Measurements from ENCODE around the gene REM2.
"Not testable (repeated sequence)": the region's sequence is repeated elsewhere in the genome, so short reads cannot be mapped to it uniquely, and the experiment has no call there.

The REM2 gene

GRCh38 chr14:22849212-22849819 lies 33.7 kb upstream of the REM2 start:
- DNase-seq = no peak

GRCh38 chr14:22850944-22851764 lies 31.9 kb upstream of the REM2 start:
- peak; percentile 38 for DNase-seq

GRCh38 chr14:22852178-22852577 lies 30.8 kb upstream of the REM2 start:
- DNase-seq = not testable (repeated sequence)

GRCh38 chr14:22852599-22852939 lies 30.5 kb upstream of the REM2 start:
- no peak for DNase-seq

GRCh38 chr14:22852940-22853767 lies 29.9 kb upstream of the REM2 start:
- peak; percentile 74 for DNase-seq

- not testable (repeated sequence) for DNase-seq
These were observed 28.7 kb upstream of the REM2 start for GRCh38 chr14:22854296-22854695.

GRCh38 chr14:22854963-22855724 lies 27.9 kb upstream of the REM2 start:
- DNase-seq = no peak

- DNase-seq = no peak
These were observed 26.6 kb upstream of the REM2 start for GRCh38 chr14:22856428-22856827.

GRCh38 chr14:22860377-22860776 lies 22.6 kb upstream of the REM2 start:
- DNase-seq = not testable (repeated sequence)

- no peak for DNase-seq
These were observed 21.4 kb upstream of the REM2 start for GRCh38 chr14:22861651-22862050.

GRCh38 chr14:22864979-22865378 lies 18.0 kb upstream of the REM2 start:
- DNase-seq = no peak

GRCh38 chr14:22865424-22866405 lies 17.3 kb upstream of the REM2 start:
- DNase-seq = no peak

GRCh38 chr14:22866874-22867273 lies 16.1 kb upstream of the REM2 start:
- DNase-seq = no peak

GRCh38 chr14:22870811-22871223 lies 12.2 kb upstream of the REM2 start:
- DNase-seq = no peak

GRCh38 chr14:22871224-22872032 lies 11.6 kb upstream of the REM2 start, which contains the start of gene LRP10:
Gene LRP10 (plus strand): TSS chr14:22871740. CDS start chr14:22872304, 564 bp downstream.
- DNase-seq = peak; percentile 58

GRCh38 chr14:22872033-22872832 lies 10.8 kb upstream of the REM2 start:
- DNase-seq = peak; percentile 59

- DNase-seq = no peak
These were observed 10.0 kb upstream of the REM2 start for GRCh38 chr14:22872833-22873520.

- DNase-seq = no peak
These were observed 7.8 kb upstream of the REM2 start for GRCh38 chr14:22875003-22875747.
